GM12892 (cell line): ENCODE measurements around the gene EIF1B.

Experiments
- POLR2A ChIP-seq: IDR thresholded peaks from 2 replicates; pipeline ENCODE4 v1.6.1; 2011; ENCODE audit warnings: low read depth, low read length, control low read depth
- POLR2AphosphoS5 ChIP-seq: IDR thresholded peaks from 2 replicates; pipeline ENCODE4 v1.6.1; 2011; ENCODE audit warnings: low read depth, low read length, control low read depth
- TAF1 ChIP-seq: IDR thresholded peaks from 2 replicates; pipeline ENCODE4 v1.6.1; 2011; ENCODE audit warnings: low read depth, mild to moderate bottlenecking, control low read depth, low read length, borderline replicate concordance

GRCh38 chr3:40307176-40307575 lies 2.3 kb upstream of the EIF1B start:
- no peak for TF ChIP-seq POLR2A
- no peak for TF ChIP-seq POLR2AphosphoS5
- TF ChIP-seq TAF1, result no peak
